HG02759 (cell line): Measurements from ENCODE around the gene SEMA4D.

Experiments used
- ATAC-seq: cut with Tn5 transposase; IDR thresholded peaks from one replicate; pipeline ENCODE4 v1.9.1; 2021; ENCODE audit warnings: mild to moderate bottlenecking, moderate library complexity; ENCODE audit not compliant: unreplicated experiment

The SEMA4D gene

DNA sequence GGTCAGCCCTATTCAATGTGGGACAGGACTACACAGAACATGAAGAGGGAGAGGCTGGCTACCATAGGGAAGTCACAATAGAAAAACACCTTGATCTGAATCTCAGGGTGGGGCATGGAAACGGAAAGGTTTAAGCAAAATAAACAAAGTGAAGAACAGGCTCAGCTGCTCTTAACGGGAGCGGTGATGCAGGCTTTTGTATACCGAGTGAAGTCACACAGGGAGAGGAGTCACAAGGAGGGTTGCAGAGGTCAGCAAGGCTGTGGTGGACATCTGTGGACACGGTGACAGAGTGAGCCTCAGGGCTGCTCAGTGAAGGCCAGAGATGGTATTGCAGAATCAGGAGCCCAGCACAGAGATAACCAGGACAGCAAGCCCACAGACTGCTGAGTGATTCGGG lies 30.6 kb upstream of the SEMA4D start:
- ATAC-seq, result no peak

GRCh38 chr9:89528131-89528530 lies 30.2 kb upstream of the SEMA4D start:
- no peak for ATAC-seq

DNA sequence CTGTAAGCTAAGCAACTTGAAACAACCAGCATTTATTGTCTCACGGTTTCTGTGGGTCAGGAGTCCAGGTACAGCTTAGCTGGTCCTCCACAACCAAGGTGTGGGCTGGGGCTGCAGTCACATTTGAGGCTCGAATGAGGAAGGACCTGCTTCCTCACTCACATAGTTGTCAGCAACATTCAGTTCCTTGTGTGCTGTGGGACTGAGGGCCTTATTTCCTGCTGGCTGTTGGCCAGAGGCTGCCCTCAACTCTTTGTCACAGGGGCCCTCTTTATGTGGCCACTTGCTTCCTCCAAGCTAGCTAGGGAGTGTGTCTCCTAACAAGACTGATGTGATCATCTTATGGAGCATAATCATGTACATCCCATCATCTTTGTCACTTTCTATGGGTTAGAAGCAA lies 29.2 kb upstream of the SEMA4D start:
- no peak for ATAC-seq

DNA sequence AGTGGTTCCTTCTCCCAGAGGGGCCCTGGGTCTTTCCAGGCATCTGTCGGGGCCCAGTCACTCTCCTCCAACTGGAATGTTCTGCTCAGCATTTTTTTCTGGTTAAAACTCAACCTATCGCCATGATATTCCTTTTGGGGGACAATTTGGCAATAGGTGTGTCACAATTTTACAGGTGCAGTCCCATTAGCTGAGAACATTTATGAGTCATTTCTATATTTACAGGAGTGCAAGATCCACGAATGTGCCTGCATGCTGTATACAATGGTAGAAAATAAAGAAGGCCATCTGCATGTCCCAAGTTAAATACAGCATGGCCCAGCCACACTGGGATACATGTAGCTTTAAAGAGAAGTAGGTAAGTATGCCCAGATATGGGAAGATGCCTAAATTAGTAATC lies 28.8 kb upstream of the SEMA4D start:
- ATAC-seq, result no peak

DNA sequence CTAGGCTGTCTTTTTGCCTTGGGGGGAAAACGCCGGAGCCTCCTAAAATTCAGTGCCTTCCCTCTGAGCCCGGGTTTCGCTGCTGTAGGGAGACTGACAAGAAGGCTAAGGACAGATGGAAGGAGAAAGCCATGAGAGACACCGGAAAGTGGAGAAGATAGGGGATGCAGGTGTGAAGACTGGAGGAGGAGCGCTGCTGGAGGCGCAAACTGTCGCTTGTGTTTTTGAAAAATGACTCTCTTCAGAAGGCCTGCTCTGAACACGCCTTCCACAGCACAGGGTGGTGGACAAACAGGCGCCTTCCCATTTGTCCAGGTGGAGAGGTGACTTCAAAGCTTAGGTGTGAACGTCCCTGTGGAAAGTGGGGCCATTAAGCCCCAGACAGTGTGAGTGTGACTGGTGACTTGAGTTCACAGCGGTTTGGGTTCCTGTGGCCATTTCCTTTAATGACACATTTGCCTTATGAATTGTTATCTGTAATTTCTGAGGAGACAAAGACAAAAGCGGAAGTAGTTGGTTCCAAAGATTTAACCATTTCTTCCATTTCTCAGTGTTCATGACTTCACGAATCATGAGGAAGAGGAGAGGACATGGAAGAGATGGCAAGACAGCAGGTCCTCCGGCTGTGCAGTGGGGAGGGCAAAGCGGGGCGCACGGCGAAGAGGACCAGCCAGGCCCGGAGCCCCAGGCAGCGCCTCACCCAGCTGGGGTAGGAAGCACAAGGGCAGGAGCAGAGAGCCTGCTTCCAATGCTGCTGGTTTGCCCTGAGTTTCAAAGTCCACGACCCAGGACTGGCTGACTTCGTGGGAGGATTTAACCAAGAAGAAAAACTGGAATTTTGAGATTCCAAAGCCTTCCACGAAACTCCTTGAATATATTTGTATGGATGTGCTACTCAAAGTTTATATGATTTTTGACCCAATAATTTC lies 27.8 kb upstream of the SEMA4D start:
- ATAC-seq, result no peak

- no peak for ATAC-seq
These were observed 27.1 kb upstream of the SEMA4D start for GRCh38 chr9:89524963-89525362.

GRCh38 chr9:89523948-89524347 lies 26.0 kb upstream of the SEMA4D start:
- no peak for ATAC-seq

DNA sequence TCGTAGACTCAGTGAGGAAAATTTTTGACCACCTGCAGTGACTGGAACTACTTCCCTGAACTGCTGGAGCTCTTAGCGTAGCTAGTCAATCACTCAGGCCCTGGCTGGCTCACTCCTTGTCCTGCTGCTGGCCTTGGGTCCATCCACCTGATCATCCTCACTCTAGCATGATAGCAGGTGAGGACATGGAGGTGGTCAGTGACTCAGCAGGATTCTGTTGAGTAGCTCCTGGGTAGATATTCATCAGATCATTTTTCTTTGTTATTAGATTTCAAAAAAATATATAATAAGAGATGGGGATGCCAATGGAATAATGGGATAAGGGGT lies 25.0 kb upstream of the SEMA4D start:
- ATAC-seq, result no peak

GRCh38 chr9:89522261-89522958 lies 24.5 kb upstream of the SEMA4D start:
- peak; percentile 95 for ATAC-seq

GRCh38 chr9:89519366-89519805 lies 21.5 kb upstream of the SEMA4D start:
- no peak for ATAC-seq

GRCh38 chr9:89518466-89519365 lies 20.8 kb upstream of the SEMA4D start:
- ATAC-seq, result no peak

DNA sequence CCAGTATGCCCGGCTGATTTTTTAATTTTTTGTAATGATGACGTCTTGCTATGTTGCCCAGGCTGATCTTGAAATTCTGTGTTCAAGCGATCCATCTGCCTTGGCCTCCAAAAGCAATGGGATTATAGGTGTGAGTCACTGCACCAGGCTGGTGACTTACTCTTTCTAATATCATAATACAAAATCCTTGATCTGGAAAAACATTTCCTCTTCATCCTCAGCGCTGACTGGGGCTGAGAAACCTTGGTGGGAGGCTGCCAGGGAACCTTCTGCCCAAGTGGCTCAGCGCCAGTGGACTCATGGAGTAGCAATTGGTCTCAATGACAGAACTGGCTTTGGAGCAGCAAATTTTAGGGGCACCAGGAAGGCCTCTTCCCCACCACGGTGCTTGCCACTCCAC lies 17.5 kb upstream of the SEMA4D start:
- no peak for ATAC-seq

DNA sequence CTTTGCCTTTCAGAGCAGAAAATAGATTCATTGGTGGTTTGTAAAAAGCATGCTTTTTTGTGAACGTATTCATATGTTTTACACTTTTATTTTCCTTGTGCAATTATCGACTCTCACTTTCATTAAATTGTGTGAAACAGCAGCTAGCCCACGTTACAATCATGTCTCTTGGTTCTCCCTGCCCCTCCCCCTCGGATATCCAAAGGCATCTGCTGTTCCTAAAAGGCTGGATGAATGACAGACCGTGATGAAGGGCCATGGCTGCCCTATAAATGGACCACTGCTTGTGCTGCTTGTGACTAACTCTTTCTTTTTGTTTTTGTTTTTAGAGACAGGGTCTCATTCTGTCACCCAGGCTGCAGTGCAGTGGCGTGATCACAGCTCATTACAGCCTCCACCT lies 17.0 kb upstream of the SEMA4D start:
- ATAC-seq, result no peak

- no peak for ATAC-seq
These were observed 16.4 kb upstream of the SEMA4D start for GRCh38 chr9:89514337-89514736.

- ATAC-seq, result no peak
These were observed 15.9 kb upstream of the SEMA4D start for GRCh38 chr9:89513837-89514236.

GRCh38 chr9:89512382-89512781 lies 14.5 kb upstream of the SEMA4D start:
- ATAC-seq, result no peak

- no peak for ATAC-seq
These were observed 11.2 kb upstream of the SEMA4D start for GRCh38 chr9:89508951-89509615.

- ATAC-seq, result no peak
These were observed 8.0 kb upstream of the SEMA4D start for GRCh38 chr9:89505911-89506310.

DNA sequence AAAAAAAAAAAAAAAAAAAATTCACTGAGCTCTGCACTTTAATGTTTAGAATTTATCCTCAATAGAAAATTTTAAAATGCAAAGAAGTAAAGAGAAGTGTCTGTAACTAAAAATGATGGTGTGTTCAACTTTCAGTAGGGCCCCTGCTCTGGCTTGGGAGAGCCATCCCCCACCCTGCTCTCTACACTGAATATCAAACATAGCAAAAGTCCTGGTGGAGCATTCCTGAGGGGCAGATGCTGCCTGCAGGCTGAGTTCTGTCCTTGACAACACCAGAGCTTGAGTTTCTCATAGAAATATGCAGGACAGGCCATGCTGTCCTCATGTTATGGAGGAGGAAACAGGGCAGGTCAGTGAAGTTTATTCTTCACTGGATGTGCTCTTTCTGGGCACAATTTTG lies 7.1 kb upstream of the SEMA4D start:
- ATAC-seq, result no peak

DNA sequence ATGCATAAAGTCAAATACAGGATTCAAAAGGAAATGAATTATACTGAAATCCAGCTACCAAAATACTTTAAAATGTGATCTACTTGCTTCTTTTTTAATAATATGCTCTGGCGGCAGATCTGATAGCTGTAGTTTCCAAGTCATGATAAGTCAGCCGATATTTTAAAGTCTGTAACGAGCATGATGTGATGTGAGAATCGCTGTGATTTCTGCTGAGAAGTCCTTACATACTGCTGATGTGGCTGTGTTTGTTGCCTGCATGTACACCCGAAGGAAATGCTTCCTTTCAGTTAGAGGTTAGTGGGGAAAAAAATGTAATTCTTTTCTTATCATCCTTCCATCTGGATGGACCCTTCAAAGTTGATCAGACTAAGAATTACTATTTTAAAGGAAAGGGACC lies 4.8 kb upstream of the SEMA4D start:
- ATAC-seq, result no peak
